NCI-H748 (cell line): ENCODE data around the gene DNTTIP2.
"Not testable (repeated sequence)": the region's sequence is repeated elsewhere in the genome, so short reads cannot be mapped to it uniquely, and the experiment has no call there.

Source experiments
- DNase-seq: peaks from one replicate; lab custom pipeline; 2025; ENCODE audit not compliant: unreplicated experiment; lab: John Stamatoyannopoulos, UW

DNTTIP2 gene

GRCh38 chr1:93842750-93843500 lies 36.1 kb downstream of the DNTTIP2 start:
- no peak for DNase-seq

- no peak for DNase-seq
Measured at GRCh38 chr1:93841771-93842170, 37.2 kb downstream of the DNTTIP2 start.

- no peak for DNase-seq
Measured at GRCh38 chr1:93840956-93841482, 38.0 kb downstream of the DNTTIP2 start.

GRCh38 chr1:93839753-93840152 lies 39.3 kb downstream of the DNTTIP2 start:
- DNase-seq = no peak

GRCh38 chr1:93839307-93839706 lies 39.7 kb downstream of the DNTTIP2 start:
- DNase-seq = no peak

GRCh38 chr1:93837961-93838360 lies 41.0 kb downstream of the DNTTIP2 start:
- no peak for DNase-seq

- DNase-seq = not testable (repeated sequence)
Measured at GRCh38 chr1:93833293-93833692, 45.7 kb downstream of the DNTTIP2 start.

GRCh38 chr1:93829061-93829460 lies 49.9 kb downstream of the DNTTIP2 start:
- DNase-seq = no peak

GRCh38 chr1:93828367-93828755 lies 50.6 kb downstream of the DNTTIP2 start:
- no peak for DNase-seq

GRCh38 chr1:93827633-93828366 lies 51.2 kb downstream of the DNTTIP2 start:
- no peak for DNase-seq

GRCh38 chr1:93827128-93827527 lies 51.9 kb downstream of the DNTTIP2 start:
- no peak for DNase-seq

GRCh38 chr1:93824834-93825233 lies 54.2 kb downstream of the DNTTIP2 start:
- no peak for DNase-seq

GRCh38 chr1:93822730-93823425 lies 56.1 kb downstream of the DNTTIP2 start:
- no peak for DNase-seq

- no peak for DNase-seq
Measured at GRCh38 chr1:93821423-93822144, 57.4 kb downstream of the DNTTIP2 start.

- no peak for DNase-seq
Measured at GRCh38 chr1:93820554-93821422, 58.2 kb downstream of the DNTTIP2 start.

GRCh38 chr1:93818570-93818959 lies 60.4 kb downstream of the DNTTIP2 start:
- DNase-seq = no peak

GRCh38 chr1:93817819-93818569 lies 61.0 kb downstream of the DNTTIP2 start:
- no peak for DNase-seq

GRCh38 chr1:93816970-93817678 lies 61.9 kb downstream of the DNTTIP2 start:
- no peak for DNase-seq
